Astrocyte (in vitro differentiated cells and primary cell): ENCODE measurements around the gene SUPT20H.
A peak's percentile ranks its signal among the peaks of the same experiment; 100 is the strongest.

Source experiments
- CTCF ChIP-seq: IDR thresholded peaks from 2 replicates; pipeline ENCODE4 v1.5.1; 2011; ENCODE audit warnings: low read depth, mild to moderate bottlenecking, inconsistent platforms, low read length, moderate library complexity; ENCODE audit not compliant: insufficient read depth
- EZH2 ChIP-seq: IDR thresholded peaks from 2 replicates; pipeline ENCODE4 v1.6.1; 2012; ENCODE audit warnings: mild to moderate bottlenecking, low read length, inconsistent platforms; ENCODE audit not compliant: insufficient read depth

- TF ChIP-seq CTCF (peak; percentile 59), EZH2 (no peak)
Measured at GRCh38 chr13:36981156-36981743, 78.2 kb downstream of the SUPT20H start.
